Tibial nerve (tissue), 4 donors: ENCODE data around the gene SCN2B. TPM values are rescaled to one million over a fixed set of nuclear protein-coding genes. Genes with fewer than 3 reads are reported as not detected.

Experiments
- DNase-seq, 2 donors: peaks; one replicate each; pipeline ENCODE4 v3.0.0-alpha.2; 2019; ENCODE audit warnings: low spot score in 2 of 2
- H3K27ac ChIP-seq, 4 donors: fragments of 200-600 bp; sonication (generic) in 3 of 4; one replicate each; pipeline ENCODE4 v1.5.1; 2017 to 2019; ENCODE audit warnings: mild to moderate bottlenecking in 1 of 4
- H3K27me3 ChIP-seq, 2 donors: fragments of 200-600 bp; sonication (generic) in 1 of 2; one replicate each; pipeline versions ENCODE4 v1.5.1 to v1.6.0; 2017 to 2019
- H3K36me3 ChIP-seq, 3 donors: fragments of 200-600 bp; sonication (generic); one replicate each; pipeline ENCODE4 v1.5.1; 2018 to 2019
- H3K4me1 ChIP-seq, 4 donors: fragments of 200-600 bp; sonication (generic) in 3 of 4; one replicate each; pipeline ENCODE4 v1.5.1; 2017 to 2019
- H3K4me3 ChIP-seq, 4 donors: fragments of 200-600 bp; sonication (generic) in 3 of 4; one replicate each; pipeline ENCODE4 v1.5.1; 2017 to 2019; ENCODE audit warnings: mild to moderate bottlenecking in 1 of 4, moderate library complexity in 1 of 4
- H3K9me3 ChIP-seq, 4 donors: fragments of 200-600 bp; sonication (generic) in 3 of 4; one replicate each; pipeline ENCODE4 v1.5.1; 2017 to 2019
- EP300 ChIP-seq, 2 donors: sonication (generic); formaldehyde crosslinking; IDR thresholded peaks; one replicate each; pipeline ENCODE4 v1.6.1; 2017; ENCODE audit warnings: antibody characterized with exemption in 2 of 2, mild to moderate bottlenecking in 1 of 2
- POLR2A ChIP-seq, 2 donors: fragments of 450-650 bp; IDR thresholded peaks; one replicate each; pipeline ENCODE4 v1.6.1; 2017; ENCODE audit warnings: antibody characterized with exemption in 2 of 2, mild to moderate bottlenecking in 2 of 2, moderate library complexity in 2 of 2
- WGBS, 2 donors: methylation state at CpG; one replicate each; pipeline ENCODE4 v1.1.5; 2018; 5-methylcytosine and 5-hydroxymethylcytosine counted together
- total RNA-seq, 4 donors: library from RNA; depleted of rRNA; stranded (reverse); fragments of >200 nt; gene quantifications; one replicate each; pipeline ENCODE4 v1.1.0, GENCODE V29; 2016
- TF ChIP-seq, protein P1 (sequence below), 5 experiments: fragments of 200-600 bp in 3 of 5; fragments of 450-650 bp in 2 of 5; sonication (generic) in 3 of 5; IDR thresholded peaks; one replicate each; pipeline ENCODE4 v1.5.1; 2016 to 2019; ENCODE audit warnings: antibody characterized with exemption in 5 of 5, mild to moderate bottlenecking in 3 of 5, moderate library complexity in 2 of 5

SCN2B gene
- total RNA-seq, 4 donors from 2014 or later, result 0.78 to 1.3 (median 0.87) TPM; not detected in 1

DNA sequence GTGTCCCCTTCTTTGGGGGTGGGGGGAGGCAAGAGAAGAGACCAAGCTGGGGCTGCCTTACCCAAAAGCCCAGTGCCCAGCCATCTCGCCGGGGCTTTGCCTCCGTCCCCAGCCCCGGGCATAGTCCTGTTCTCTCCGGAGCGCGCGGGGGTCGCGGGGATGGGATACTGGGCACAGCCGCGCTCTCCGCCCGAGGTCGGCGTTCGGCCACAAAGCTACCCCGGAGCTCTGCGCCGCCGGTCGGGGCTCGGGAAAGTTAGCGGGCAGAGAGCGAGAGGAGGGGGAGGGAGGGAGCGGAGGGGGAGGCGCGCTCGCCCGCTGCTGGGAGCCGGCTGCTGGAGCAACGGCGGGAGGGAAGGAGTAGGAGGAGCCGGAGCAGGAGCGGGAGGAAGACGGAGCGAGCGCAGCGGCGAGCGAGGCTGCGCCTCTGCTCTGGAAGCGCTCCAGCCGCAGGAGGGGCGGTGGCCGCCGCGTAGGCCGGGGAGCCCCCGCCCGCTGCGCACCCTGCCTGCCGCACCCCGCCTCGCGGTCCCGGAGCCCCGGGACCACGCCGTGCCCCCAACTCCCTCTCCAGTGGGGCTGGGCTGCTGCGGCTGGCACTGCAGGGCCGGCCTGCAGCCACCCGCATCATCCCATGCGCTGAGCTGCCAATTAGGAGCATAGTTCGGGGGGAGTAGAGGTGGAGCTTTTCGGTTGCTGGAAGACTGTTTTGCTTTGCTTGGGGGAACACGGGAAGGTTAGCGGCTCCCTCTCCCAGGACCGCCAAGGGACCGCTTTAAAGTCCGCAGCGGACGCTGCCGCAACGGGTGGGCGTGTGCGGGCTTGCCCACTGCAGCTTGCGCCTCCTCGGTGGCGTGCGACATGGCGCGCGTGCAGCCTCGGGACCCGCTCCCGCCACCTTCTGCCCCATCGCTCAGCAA lies 23.6 kb downstream of the SCN2B start, which contains the start of gene SCN4B:
Gene SCN4B, minus strand, starts transcription at position 272 of the 920 bp plus-strand sequence. Its CDS starts 150 bp downstream, at position 122.
- WGBS, 2 donors, result 0 to 1% methylated on average over 43 to 60 of the region's 88 CpGs
- Histone ChIP-seq H3K36me3 (no peaks in the 10 kb centered on the region), H3K9me3 (no peaks in the 10 kb centered on the region), H3K4me3 (peak within 1 kb of the TSS; percentile 31 to 57 (median 40)), H3K27me3 (peaks cover 0 to 74% of the 10 kb centered on the region in 2 donors), H3K27ac (no peak within 1 kb of the TSS), H3K4me1 (peaks cover 0 to 26% (median 11%) of the 10 kb centered on the region in 4 donors)
- DNase-seq, result no peak
- TF ChIP-seq EP300 (IDR thresholded peaks at IDR 0.05) (no peak), POLR2A (IDR thresholded peaks at IDR 0.05) (no peak)
- TF ChIP-seq, protein P1, sequence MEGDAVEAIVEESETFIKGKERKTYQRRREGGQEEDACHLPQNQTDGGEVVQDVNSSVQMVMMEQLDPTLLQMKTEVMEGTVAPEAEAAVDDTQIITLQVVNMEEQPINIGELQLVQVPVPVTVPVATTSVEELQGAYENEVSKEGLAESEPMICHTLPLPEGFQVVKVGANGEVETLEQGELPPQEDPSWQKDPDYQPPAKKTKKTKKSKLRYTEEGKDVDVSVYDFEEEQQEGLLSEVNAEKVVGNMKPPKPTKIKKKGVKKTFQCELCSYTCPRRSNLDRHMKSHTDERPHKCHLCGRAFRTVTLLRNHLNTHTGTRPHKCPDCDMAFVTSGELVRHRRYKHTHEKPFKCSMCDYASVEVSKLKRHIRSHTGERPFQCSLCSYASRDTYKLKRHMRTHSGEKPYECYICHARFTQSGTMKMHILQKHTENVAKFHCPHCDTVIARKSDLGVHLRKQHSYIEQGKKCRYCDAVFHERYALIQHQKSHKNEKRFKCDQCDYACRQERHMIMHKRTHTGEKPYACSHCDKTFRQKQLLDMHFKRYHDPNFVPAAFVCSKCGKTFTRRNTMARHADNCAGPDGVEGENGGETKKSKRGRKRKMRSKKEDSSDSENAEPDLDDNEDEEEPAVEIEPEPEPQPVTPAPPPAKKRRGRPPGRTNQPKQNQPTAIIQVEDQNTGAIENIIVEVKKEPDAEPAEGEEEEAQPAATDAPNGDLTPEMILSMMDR (IDR thresholded peaks at IDR 0.05), result no peak

DNA sequence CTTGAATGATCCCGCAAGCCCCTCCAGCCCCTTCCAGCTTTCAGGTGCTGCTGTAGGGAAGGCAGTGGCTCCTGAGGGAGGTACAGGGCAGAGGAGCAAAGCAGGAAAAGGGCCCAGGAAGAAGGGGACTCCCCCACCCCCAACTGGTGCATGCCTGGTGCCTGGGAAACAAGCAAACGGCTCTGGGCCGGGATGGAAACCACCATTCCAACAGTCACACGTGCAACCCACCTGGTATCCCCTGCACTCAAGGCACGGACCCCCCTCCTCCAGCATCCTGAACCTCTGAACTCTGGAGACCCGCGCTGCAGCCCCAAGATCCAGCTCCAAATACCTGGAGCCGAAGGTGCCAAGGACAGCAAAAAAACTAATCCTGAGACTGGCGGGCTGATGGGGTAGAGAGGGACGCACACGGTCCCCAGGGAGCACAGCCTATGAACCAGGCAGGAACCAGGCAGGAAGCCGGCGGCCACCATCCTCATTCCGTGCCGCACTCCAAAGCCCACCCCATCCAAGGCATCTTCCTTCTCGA lies 24.4 kb downstream of the SCN2B start:
- no peak for DNase-seq
- Histone ChIP-seq H3K4me3 (peak overlapping the region; percentile 31 to 57 (median 40)), H3K36me3 (no peaks in the 10 kb centered on the region), H3K9me3 (no peaks in the 10 kb centered on the region), H3K4me1 (peaks cover 0 to 26% (median 11%) of the 10 kb centered on the region in 4 donors), H3K27me3 (peaks cover 0 to 67% of the 10 kb centered on the region in 2 donors), H3K27ac (no peak overlapping the region)
- WGBS, 2 donors, result 15 to 19% methylated on average over 16 of the region's 16 CpGs
- TF ChIP-seq POLR2A (IDR thresholded peaks at IDR 0.05) (no peak), EP300 (IDR thresholded peaks at IDR 0.05) (no peak)
- TF ChIP-seq, protein P1 (IDR thresholded peaks at IDR 0.05), result no peak

DNA sequence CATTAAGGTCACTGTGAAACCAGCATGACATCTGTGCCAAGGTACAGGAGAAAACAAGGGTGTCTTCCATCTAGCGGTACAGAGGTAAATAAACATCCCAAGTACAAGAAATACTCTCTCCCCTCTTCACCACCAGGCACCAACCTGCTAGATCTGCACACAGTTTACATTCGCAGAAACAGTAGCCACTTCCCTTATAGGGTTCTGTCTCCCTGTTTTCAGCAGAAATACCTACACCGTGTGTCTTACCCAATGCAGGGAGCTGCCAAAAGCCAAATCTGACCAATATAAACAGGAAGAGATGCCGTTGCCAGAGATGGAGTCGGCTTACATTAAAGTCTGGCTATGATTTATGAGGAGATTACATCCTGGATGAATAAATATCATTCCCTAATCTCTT lies 25.0 kb downstream of the SCN2B start:
- Histone ChIP-seq H3K27ac (no peak overlapping the region), H3K4me3 (no peak overlapping the region), H3K27me3 (peaks cover 0 to 61% of the 10 kb centered on the region in 2 donors), H3K4me1 (peaks cover 0 to 25% (median 11%) of the 10 kb centered on the region in 4 donors), H3K36me3 (no peaks in the 10 kb centered on the region), H3K9me3 (no peaks in the 10 kb centered on the region)
- no peak for DNase-seq
- TF ChIP-seq EP300 (IDR thresholded peaks at IDR 0.05) (no peak), POLR2A (IDR thresholded peaks at IDR 0.05) (no peak)
- TF ChIP-seq, protein P1 (IDR thresholded peaks at IDR 0.05), result no peak
- 51 to 61% methylated on average over 5 of the region's 5 CpGs for WGBS, 2 donors

DNA sequence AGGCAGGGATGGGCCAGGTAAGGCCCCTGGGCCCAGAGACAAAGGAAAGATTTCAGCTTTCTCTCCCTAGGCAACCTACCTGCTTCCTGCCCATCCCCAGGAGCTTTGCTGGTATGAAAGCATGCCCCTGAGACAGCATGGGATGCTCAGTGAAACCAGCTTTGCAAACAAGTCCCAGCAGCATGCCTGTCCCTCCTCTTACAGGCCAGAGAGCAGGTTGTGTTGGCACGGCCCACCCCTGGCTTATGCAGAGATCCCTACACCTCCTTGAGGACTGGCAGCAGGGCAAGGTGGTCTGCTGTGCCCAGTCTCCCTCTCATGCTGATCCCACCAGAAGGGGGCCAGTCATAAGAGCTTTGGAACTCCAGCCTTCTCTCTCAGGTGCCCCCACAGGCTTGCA lies 26.9 kb downstream of the SCN2B start:
- Histone ChIP-seq H3K27me3 (peaks cover 0 to 58% of the 10 kb centered on the region in 2 donors), H3K36me3 (no peaks in the 10 kb centered on the region), H3K27ac (no peak overlapping the region), H3K4me3 (no peak overlapping the region), H3K4me1 (peaks cover 0 to 37% (median 18%) of the 10 kb centered on the region in 4 donors), H3K9me3 (no peaks in the 10 kb centered on the region)
- 50 to 88% methylated on average over 1 of the region's 1 CpG for WGBS, 2 donors
- TF ChIP-seq EP300 (IDR thresholded peaks at IDR 0.05) (no peak), POLR2A (IDR thresholded peaks at IDR 0.05) (no peak)
- TF ChIP-seq, protein P1 (IDR thresholded peaks at IDR 0.05), result no peak
- DNase-seq, result no peak

DNA sequence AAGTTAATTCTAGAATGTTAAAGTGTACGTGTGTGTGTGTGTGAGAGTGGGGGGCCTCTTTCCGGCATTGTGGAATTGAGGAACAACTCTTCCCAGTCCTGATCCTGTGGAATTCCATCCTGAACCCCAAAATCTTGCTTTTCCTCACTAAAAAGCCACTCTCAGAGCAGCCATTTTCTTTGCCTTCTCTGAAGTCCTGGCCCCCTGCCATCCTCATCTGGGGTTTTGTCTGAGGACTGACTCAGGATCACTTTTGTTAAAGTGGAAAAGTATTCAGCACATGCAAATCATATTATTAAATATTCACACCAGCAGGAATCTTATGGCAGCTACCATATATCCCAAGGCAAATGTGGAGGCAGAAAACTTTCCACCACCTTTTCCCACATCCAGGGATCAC lies 27.6 kb downstream of the SCN2B start:
- no peak for DNase-seq
- Histone ChIP-seq H3K27me3 (peaks cover 0 to 58% of the 10 kb centered on the region in 2 donors), H3K9me3 (no peaks in the 10 kb centered on the region), H3K36me3 (no peaks in the 10 kb centered on the region), H3K27ac (no peak overlapping the region), H3K4me3 (no peak overlapping the region), H3K4me1 (peaks cover 0 to 37% (median 18%) of the 10 kb centered on the region in 4 donors)
- 61 to 62% methylated on average over 2 of the region's 2 CpGs for WGBS, 2 donors
- TF ChIP-seq POLR2A (IDR thresholded peaks at IDR 0.05), result no peak
- TF ChIP-seq, protein P1 (IDR thresholded peaks at IDR 0.05), result no peak
- no peak for TF ChIP-seq EP300 (IDR thresholded peaks at IDR 0.05)
